IMR-90 (cell line): ENCODE results near the gene CGRRF1.

Source experiments
- CTCF ChIP-seq: conservative IDR thresholded peaks from 2 replicates; pipeline ENCODE4 v1.5.1; 2012; ENCODE audit warnings: mild to moderate bottlenecking, low read depth, low read length, improper control_type of control experiment
- ELK1 ChIP-seq: fragments of 150-350 bp; IDR thresholded peaks from 2 replicates; pipeline ENCODE4 v1.6.1; 2016; ENCODE audit warnings: low read depth, mild to moderate bottlenecking, low read length, moderate library complexity, borderline replicate concordance
- RCOR1 ChIP-seq: IDR thresholded peaks from 2 replicates; pipeline ENCODE4 v1.6.1; 2012; ENCODE audit warnings: mild to moderate bottlenecking, low read length, improper control_type of control experiment; ENCODE audit not compliant: insufficient replicate concordance
- SMC3 ChIP-seq: fragments of 150-350 bp; IDR thresholded peaks from 2 replicates; pipeline ENCODE4 v1.6.1; 2016; ENCODE audit warnings: low read depth, mild to moderate bottlenecking, antibody characterized with exemption, low read length, moderate library complexity

GRCh38 chr14:54498579-54498978 is 11.1 kb upstream of the CGRRF1 start:
- TF ChIP-seq CTCF (no peak), SMC3 (no peak), RCOR1 (no peak), ELK1 (no peak)
